ENCODE measurements around the gene TNFRSF8.
"Not testable (repeated sequence)": the region's sequence is repeated elsewhere in the genome, so short reads cannot be mapped to it uniquely, and the experiment has no call there.

TNFRSF8 gene
- total RNA-seq: 0 to 0.21 reads per million in 2 donors

GRCh38 chr1:12063141-12064072 lies at the start of gene TNFRSF8:
TNFRSF8 (plus strand) TSS chr1:12063303; CDS start chr1:12063599, 296 bp downstream.
- DNase-seq: no peak

- DNase-seq: no peak
Measured at GRCh38 chr1:12014141-12014991, 48.7 kb upstream of the TNFRSF8 start.

- no peak for DNase-seq
Measured at GRCh38 chr1:12015001-12015491, 48.1 kb upstream of the TNFRSF8 start.

GRCh38 chr1:12015499-12015898 lies 47.6 kb upstream of the TNFRSF8 start:
- DNase-seq: no peak

- DNase-seq: no peak
Measured at GRCh38 chr1:12016182-12016581, 46.9 kb upstream of the TNFRSF8 start.

- peak; percentile 8 for DNase-seq
Measured at GRCh38 chr1:12019858-12020509, 43.1 kb upstream of the TNFRSF8 start.

- no peak for DNase-seq
Measured at GRCh38 chr1:12021616-12022015, 41.5 kb upstream of the TNFRSF8 start.

GRCh38 chr1:12022036-12022435 lies 41.1 kb upstream of the TNFRSF8 start:
- no peak for DNase-seq

- no peak for DNase-seq
Measured at GRCh38 chr1:12026586-12026985, 36.5 kb upstream of the TNFRSF8 start.

- no peak for DNase-seq
Measured at GRCh38 chr1:12028248-12028647, 34.9 kb upstream of the TNFRSF8 start.

- no peak for DNase-seq
Measured at GRCh38 chr1:12028957-12029511, 34.1 kb upstream of the TNFRSF8 start.

- no peak for DNase-seq
Measured at GRCh38 chr1:12029720-12030339, 33.3 kb upstream of the TNFRSF8 start.

- no peak for DNase-seq
Measured at GRCh38 chr1:12031039-12031980, 31.8 kb upstream of the TNFRSF8 start.

GRCh38 chr1:12032161-12032621 lies 30.9 kb upstream of the TNFRSF8 start:
- no peak for DNase-seq

- DNase-seq: not testable (repeated sequence)
Measured at GRCh38 chr1:12033441-12033840, 29.7 kb upstream of the TNFRSF8 start.

- no peak for DNase-seq
Measured at GRCh38 chr1:12034381-12034801, 28.7 kb upstream of the TNFRSF8 start.

- no peak for DNase-seq
Measured at GRCh38 chr1:12035312-12035711, 27.8 kb upstream of the TNFRSF8 start.

GRCh38 chr1:12037486-12038355 lies 25.4 kb upstream of the TNFRSF8 start:
- no peak for DNase-seq

- no peak for DNase-seq
Measured at GRCh38 chr1:12038356-12039163, 24.5 kb upstream of the TNFRSF8 start.

Data from T-helper 9 cell (primary cell).